HUES48 (cell line): Measurements from ENCODE around the gene TMEM267.
"Not testable (repeated sequence)": the region's sequence is repeated elsewhere in the genome, so short reads cannot be mapped to it uniquely, and the experiment has no call there.

Source experiments
- H3K27ac ChIP-seq: one replicate; pipeline ENCODE4 v1.7.0; 2013; ENCODE audit warnings: low read depth, low read length, inconsistent platforms
- H3K27me3 ChIP-seq: 2 replicates; pipeline ENCODE4 v1.6.1; 2013; ENCODE audit warnings: mild to moderate bottlenecking, low read length; ENCODE audit not compliant: control insufficient read depth, insufficient read depth
- H3K36me3 ChIP-seq: 2 replicates; pipeline ENCODE4 v1.6.1; 2013; ENCODE audit warnings: low read length; ENCODE audit not compliant: control insufficient read depth, insufficient read depth
- H3K4me1 ChIP-seq: 2 replicates; pipeline ENCODE4 v1.6.1; 2013; ENCODE audit warnings: mild to moderate bottlenecking, low read length; ENCODE audit not compliant: control insufficient read depth, insufficient read depth
- H3K4me3 ChIP-seq: 2 replicates; pipeline ENCODE4 v1.5.1; 2013; ENCODE audit warnings: mild to moderate bottlenecking, low read depth, low read length
- H3K9ac ChIP-seq: 2 replicates; pipeline ENCODE4 v1.6.1; 2013; ENCODE audit warnings: mild to moderate bottlenecking, low read depth, low read length, moderate library complexity
- H3K9me3 ChIP-seq: 2 replicates; pipeline ENCODE4 v1.6.1; 2013; ENCODE audit warnings: low read length; ENCODE audit not compliant: control insufficient read depth, insufficient read depth

The TMEM267 gene

GRCh38 chr5:43497311-43498104 is 13.8 kb upstream of the TMEM267 start:
- no peak overlapping the region for H3K9ac ChIP-seq
- no peak overlapping the region for H3K4me3 ChIP-seq
- H3K9me3 ChIP-seq, result no peaks in the 10 kb centered on the region
- H3K36me3 ChIP-seq, result peaks cover 27% of the 10 kb centered on the region
- no peaks in the 10 kb centered on the region for H3K27me3 ChIP-seq
- no peaks in the 10 kb centered on the region for H3K4me1 ChIP-seq
- no peak overlapping the region for H3K27ac ChIP-seq

- Histone ChIP-seq H3K27me3 (no peaks in the 10 kb centered on the region), H3K4me1 (no peaks in the 10 kb centered on the region), H3K27ac (no peak overlapping the region), H3K4me3 (no peak overlapping the region), H3K9ac (no peak overlapping the region), H3K9me3 (no peaks in the 10 kb centered on the region), H3K36me3 (peaks cover 52% of the 10 kb centered on the region)
These were observed 7.7 kb upstream of the TMEM267 start for GRCh38 chr5:43491326-43491725.

- H3K4me3 ChIP-seq, result no peak overlapping the region
- no peak overlapping the region for H3K27ac ChIP-seq
- H3K4me1 ChIP-seq, result peaks cover 11% of the 10 kb centered on the region
- H3K36me3 ChIP-seq, result peaks cover 36% of the 10 kb centered on the region
- H3K27me3 ChIP-seq, result no peaks in the 10 kb centered on the region
- H3K9me3 ChIP-seq, result no peaks in the 10 kb centered on the region
- no peak overlapping the region for H3K9ac ChIP-seq
These were observed 2.7 kb upstream of the TMEM267 start for GRCh38 chr5:43486353-43486752.

- no peaks in the 10 kb centered on the region for H3K9me3 ChIP-seq
- peaks cover 26% of the 10 kb centered on the region for H3K36me3 ChIP-seq
- no peak overlapping the region for H3K4me3 ChIP-seq
- no peak overlapping the region for H3K27ac ChIP-seq
- H3K4me1 ChIP-seq, result peaks cover 11% of the 10 kb centered on the region
- no peak overlapping the region for H3K9ac ChIP-seq
- no peaks in the 10 kb centered on the region for H3K27me3 ChIP-seq
These were observed 1.7 kb upstream of the TMEM267 start for GRCh38 chr5:43485406-43485805.

GRCh38 chr5:43484106-43484849 is 613 bp upstream of the TMEM267 start:
- H3K27ac ChIP-seq, result peak overlapping the region; percentile 95
- H3K9me3 ChIP-seq, result no peaks in the 10 kb centered on the region
- H3K4me1 ChIP-seq, result peaks cover 11% of the 10 kb centered on the region
- no peaks in the 10 kb centered on the region for H3K27me3 ChIP-seq
- peak overlapping the region; percentile 89 for H3K4me3 ChIP-seq
- peak overlapping the region; percentile 86 for H3K9ac ChIP-seq
- H3K36me3 ChIP-seq, result peaks cover 15% of the 10 kb centered on the region

GRCh38 chr5:43482490-43483297 is 971 bp downstream of the TMEM267 start:
- H3K4me3 ChIP-seq, result peak overlapping the region; percentile 89
- H3K36me3 ChIP-seq, result no peaks in the 10 kb centered on the region
- H3K9ac ChIP-seq, result peak overlapping the region; percentile 86
- no peaks in the 10 kb centered on the region for H3K27me3 ChIP-seq
- H3K9me3 ChIP-seq, result no peaks in the 10 kb centered on the region
- H3K4me1 ChIP-seq, result peaks cover 11% of the 10 kb centered on the region
- H3K27ac ChIP-seq, result peak overlapping the region; percentile 95

- Histone ChIP-seq H3K9ac (no peak overlapping the region), H3K27me3 (no peaks in the 10 kb centered on the region), H3K4me3 (no peak overlapping the region), H3K4me1 (no peaks in the 10 kb centered on the region), H3K27ac (no peak overlapping the region), H3K9me3 (peaks cover 5% of the 10 kb centered on the region; the same call in 1 of the 2 replicates), H3K36me3 (peaks cover 3% of the 10 kb centered on the region; the same call in 1 of the 2 replicates)
These were observed 13.8 kb downstream of the TMEM267 start for GRCh38 chr5:43469671-43470391.

GRCh38 chr5:43467100-43467499 is 16.6 kb downstream of the TMEM267 start:
- Histone ChIP-seq H3K27me3 (no peaks in the 10 kb centered on the region), H3K9ac (no peak overlapping the region), H3K4me3 (no peak overlapping the region), H3K9me3 (peaks cover 5% of the 10 kb centered on the region; the same call in 1 of the 2 replicates), H3K27ac (no peak overlapping the region), H3K4me1 (no peaks in the 10 kb centered on the region), H3K36me3 (peaks cover 3% of the 10 kb centered on the region; the same call in 1 of the 2 replicates)

GRCh38 chr5:43465455-43465854 is 18.2 kb downstream of the TMEM267 start:
- H3K27ac ChIP-seq, H3K36me3 ChIP-seq, H3K9me3 ChIP-seq, H3K4me1 ChIP-seq, H3K4me3 ChIP-seq, H3K27me3 ChIP-seq, H3K9ac ChIP-seq: not testable (repeated sequence)

- Histone ChIP-seq H3K9ac (no peak overlapping the region), H3K36me3 (0 out of 2 replicates have a peak, but pooled peaks cover 1% of the 10 kb centered on the region), H3K4me3 (no peak overlapping the region), H3K9me3 (peaks cover 7% of the 10 kb centered on the region), H3K27me3 (no peaks in the 10 kb centered on the region), H3K4me1 (no peaks in the 10 kb centered on the region), H3K27ac (no peak overlapping the region)
These were observed 22.6 kb downstream of the TMEM267 start for GRCh38 chr5:43461066-43461465.
